ENCODE results near the gene NIM1K.

NIM1K gene

GRCh38 chr5:43210570-43210969 lies 18.5 kb downstream of the NIM1K start:
- Histone ChIP-seq H3K36me3 (ENCODE audit: control insufficient read depth in 2 of 2, insufficient read depth in 1 of 2, low read length in 2 of 2) (no peaks in the 10 kb centered on the region), H3K4me3 (ENCODE audit: low read depth, low read length) (no peak overlapping the region), H3K9me3 (ENCODE audit: control insufficient read depth, insufficient read depth, low read depth, low read length) (no peaks in the 10 kb centered on the region), H3K27ac (ENCODE audit: extremely low read depth, low read depth, low read length) (no peak overlapping the region), H3K4me1 (ENCODE audit: control insufficient read depth, insufficient read depth, low read length) (no peaks in the 10 kb centered on the region)
- ChIA-PET CTCF (interaction anchor here (0.6 to 1.6 kb wide), 2 partner anchors 69 to 178 kb away, joined by 3 read pairs; no protein-coding TSS in a partner anchor), POLR2A (no interaction called here)
- TF ChIP-seq BCL11A (tag by site-specific recombination; IDR thresholded peaks at IDR 0.05; ENCODE audit: low read depth) (no peak), ZNF175 (tag by site-specific recombination; IDR thresholded peaks at IDR 0.05) (no peak), ZNF513 (tag by site-specific recombination; IDR thresholded peaks at IDR 0.05) (no peak), ZNF664 (tag by site-specific recombination; IDR thresholded peaks at IDR 0.05) (no peak), ZNF112 (tag by site-specific recombination; IDR thresholded peaks at IDR 0.05) (no peak), ZNF580 (tag by site-specific recombination; IDR thresholded peaks at IDR 0.05) (no peak), ZNF138 (tag by site-specific recombination; IDR thresholded peaks at IDR 0.05; ENCODE audit: borderline replicate concordance) (no peak)

- ChIA-PET POLR2A (no interaction called here), CTCF (no interaction called here)
- Histone ChIP-seq H3K4me1 (ENCODE audit: control insufficient read depth, insufficient read depth, low read length) (no peaks in the 10 kb centered on the region), H3K27ac (ENCODE audit: extremely low read depth, low read depth, low read length) (no peak overlapping the region), H3K4me3 (ENCODE audit: low read depth, low read length) (no peak overlapping the region), H3K36me3 (ENCODE audit: control insufficient read depth in 2 of 2, insufficient read depth in 1 of 2, low read length in 2 of 2) (no peaks in the 10 kb centered on the region), H3K9me3 (ENCODE audit: control insufficient read depth, insufficient read depth, low read depth, low read length) (no peaks in the 10 kb centered on the region)
- TF ChIP-seq ZNF776 (tag by site-specific recombination; IDR thresholded peaks at IDR 0.05; ENCODE audit: borderline replicate concordance) (no peak), ELK4 (IDR thresholded peaks at IDR 0.05; ENCODE audit: borderline replicate concordance, low read depth, low read length) (no peak), ZNF621 (tag by site-specific recombination; IDR thresholded peaks at IDR 0.05) (no peak), ZNF211 (tag by site-specific recombination; IDR thresholded peaks at IDR 0.05; ENCODE audit: low read depth) (no peak), ZNF549 (tag by site-specific recombination; IDR thresholded peaks at IDR 0.05) (no peak), ZNF426 (tag by site-specific recombination; IDR thresholded peaks at IDR 0.05) (no peak), TSHZ1 (tag by site-specific recombination; IDR thresholded peaks at IDR 0.05; ENCODE audit: borderline replicate concordance) (no peak), ZNF354C (tag by site-specific recombination; IDR thresholded peaks at IDR 0.05; ENCODE audit: borderline replicate concordance, low read depth) (no peak), SP3 (tag by site-specific recombination; IDR thresholded peaks at IDR 0.05) (no peak), PATZ1 (tag by site-specific recombination; IDR thresholded peaks at IDR 0.05) (no peak), ZBTB10 (tag by site-specific recombination; IDR thresholded peaks at IDR 0.05) (no peak)
Observed at GRCh38 chr5:43213951-43214350, 21.9 kb downstream of the NIM1K start.
